SK-N-SH treated with all-trans-retinoic acid at 6 μM for 48 hours (cell line): ENCODE data around the gene ZNF536.

ENCODE experiments used
- BACH2 ChIP-seq: fragments of 250-450 bp; sonication (Bioruptor Pico); IDR thresholded peaks from 2 replicates; pipeline ENCODE4 v1.9.0; 2021; ENCODE audit warnings: mild to moderate bottlenecking, borderline replicate concordance
- POU6F1 ChIP-seq: fragments of 250-450 bp; sonication (Bioruptor Pico); IDR thresholded peaks from 2 replicates; pipeline ENCODE4 v1.8.0; 2021; ENCODE audit warnings: low read depth, mild to moderate bottlenecking, moderate library complexity, borderline replicate concordance
- TCF4 ChIP-seq: fragments of 250-450 bp; sonication (Bioruptor Pico); IDR thresholded peaks from 2 replicates; pipeline ENCODE4 v1.8.0; 2021; ENCODE audit warnings: mild to moderate bottlenecking, moderate library complexity, borderline replicate concordance
- TOX ChIP-seq: fragments of 250-450 bp; sonication (Bioruptor Pico); IDR thresholded peaks from 2 replicates; pipeline ENCODE4 v1.8.0; 2021; ENCODE audit warnings: mild to moderate bottlenecking, moderate library complexity, borderline replicate concordance

GRCh38 chr19:30426864-30427263 is 54.7 kb downstream of the ZNF536 start:
- TF ChIP-seq TCF4 (CRISPR knock-in tag), result no peak
- no peak for TF ChIP-seq TOX (CRISPR knock-in tag)
- no peak for TF ChIP-seq POU6F1 (CRISPR knock-in tag)
- TF ChIP-seq BACH2 (CRISPR knock-in tag), result no peak
